Mesothelial cell of epicardium (in vitro differentiated cells): ENCODE data around the gene FHDC1. TPM values are rescaled to one million over a fixed set of nuclear protein-coding genes. Genes with fewer than 3 reads are reported as not detected.
A peak's percentile ranks its signal among the peaks of the same experiment; 100 is the strongest.

Experiments used
- DNase-seq, 2 experiments: peaks; one replicate each; pipeline ENCODE4 v3.0.0; 2021; ENCODE audit warnings: low spot score in 2 of 2; ENCODE audit not compliant: unreplicated experiment in 2 of 2
- H3K27ac Mint-ChIP-seq: 2 replicates; pipeline ENCODE4 v1.8.0; 2021; ENCODE audit warnings: mixed read lengths
- H3K27me3 Mint-ChIP-seq: 2 replicates; pipeline ENCODE4 v1.8.0; 2021; ENCODE audit warnings: low read depth, mixed read lengths
- H3K36me3 Mint-ChIP-seq: 2 replicates; pipeline ENCODE4 v1.8.0; 2021; ENCODE audit warnings: mixed read lengths
- H3K4me1 Mint-ChIP-seq: 2 replicates; pipeline ENCODE4 v1.8.0; 2021; ENCODE audit warnings: mixed read lengths
- H3K4me3 Mint-ChIP-seq: 2 replicates; pipeline ENCODE4 v1.8.0; 2021; ENCODE audit warnings: mild to moderate bottlenecking, moderate library complexity, mixed read lengths
- H3K9me3 Mint-ChIP-seq: 2 replicates; pipeline ENCODE4 v1.8.0; 2021; ENCODE audit warnings: mixed read lengths
- total RNA-seq: library from RNA; stranded (reverse); gene quantifications from 3 replicates; pipeline ENCODE4 v1.2.1, GENCODE V29; 2021
- TF ChIP-seq, protein P1 (sequence below): fragments of 200-600 bp; sonication (generic); IDR thresholded peaks from one replicate; pipeline ENCODE4 v1.5.0; 2021; ENCODE audit warnings: antibody characterized with exemption; ENCODE audit not compliant: unreplicated experiment

Gene FHDC1
- total RNA-seq, 1 donor from 2014 or later, result 4.6 TPM

DNA sequence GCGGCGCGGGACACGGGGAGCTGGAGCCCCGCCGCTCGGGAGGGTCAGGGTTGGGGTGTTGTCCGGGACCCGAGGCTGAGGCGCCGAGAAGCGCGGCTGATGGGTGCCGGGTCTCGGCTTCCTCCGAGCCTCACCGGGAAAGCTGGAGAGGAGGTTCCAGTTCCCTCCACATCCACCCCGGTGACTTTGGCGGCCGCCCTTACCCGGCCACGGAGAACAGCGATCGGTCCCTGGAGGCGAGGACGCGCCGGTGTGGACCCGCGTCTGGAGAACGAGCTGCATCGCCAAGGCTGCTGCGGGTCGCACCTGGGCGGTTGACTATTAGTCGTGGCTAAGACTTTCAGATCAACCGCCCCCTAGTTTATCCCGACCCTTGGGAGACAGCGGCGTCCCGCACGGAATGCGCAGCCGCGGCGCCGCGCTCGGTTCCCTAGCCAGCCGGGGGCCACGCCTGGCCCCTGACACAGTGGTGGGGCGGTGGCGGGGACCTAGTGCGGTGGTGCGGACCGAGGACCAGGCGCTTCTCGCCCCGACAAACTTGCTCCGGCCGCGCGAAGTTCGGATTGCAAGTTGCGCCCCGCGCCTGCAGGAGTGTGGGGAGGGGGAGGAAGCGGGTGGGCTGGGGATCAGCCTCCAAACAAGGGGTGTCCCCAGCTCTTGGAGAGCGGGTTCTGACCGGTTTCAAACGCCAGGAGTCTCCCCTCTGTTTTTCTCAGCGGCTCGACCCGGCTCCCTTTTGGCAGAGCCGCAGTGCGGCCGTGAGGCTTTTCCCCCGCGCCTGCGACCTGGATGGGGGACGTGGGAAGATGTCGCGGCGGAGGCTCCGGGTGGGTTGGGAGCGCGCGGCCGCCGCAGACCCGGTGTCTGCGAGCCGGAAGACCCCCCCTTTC lies 568 bp downstream of the FHDC1 start:
- Mint-ChIP-seq H3K9me3 (no peaks in the 10 kb centered on the region), H3K4me1 (peaks cover 15% of the 10 kb centered on the region), H3K36me3 (no peaks in the 10 kb centered on the region), H3K27ac (no peak overlapping the region), H3K27me3 (peaks cover 58% of the 10 kb centered on the region), H3K4me3 (peak overlapping the region; percentile 71)
- DNase-seq, result peak in 1 of 2 experiments; percentile 54
- TF ChIP-seq, protein P1, sequence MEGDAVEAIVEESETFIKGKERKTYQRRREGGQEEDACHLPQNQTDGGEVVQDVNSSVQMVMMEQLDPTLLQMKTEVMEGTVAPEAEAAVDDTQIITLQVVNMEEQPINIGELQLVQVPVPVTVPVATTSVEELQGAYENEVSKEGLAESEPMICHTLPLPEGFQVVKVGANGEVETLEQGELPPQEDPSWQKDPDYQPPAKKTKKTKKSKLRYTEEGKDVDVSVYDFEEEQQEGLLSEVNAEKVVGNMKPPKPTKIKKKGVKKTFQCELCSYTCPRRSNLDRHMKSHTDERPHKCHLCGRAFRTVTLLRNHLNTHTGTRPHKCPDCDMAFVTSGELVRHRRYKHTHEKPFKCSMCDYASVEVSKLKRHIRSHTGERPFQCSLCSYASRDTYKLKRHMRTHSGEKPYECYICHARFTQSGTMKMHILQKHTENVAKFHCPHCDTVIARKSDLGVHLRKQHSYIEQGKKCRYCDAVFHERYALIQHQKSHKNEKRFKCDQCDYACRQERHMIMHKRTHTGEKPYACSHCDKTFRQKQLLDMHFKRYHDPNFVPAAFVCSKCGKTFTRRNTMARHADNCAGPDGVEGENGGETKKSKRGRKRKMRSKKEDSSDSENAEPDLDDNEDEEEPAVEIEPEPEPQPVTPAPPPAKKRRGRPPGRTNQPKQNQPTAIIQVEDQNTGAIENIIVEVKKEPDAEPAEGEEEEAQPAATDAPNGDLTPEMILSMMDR, result no peak

DNA sequence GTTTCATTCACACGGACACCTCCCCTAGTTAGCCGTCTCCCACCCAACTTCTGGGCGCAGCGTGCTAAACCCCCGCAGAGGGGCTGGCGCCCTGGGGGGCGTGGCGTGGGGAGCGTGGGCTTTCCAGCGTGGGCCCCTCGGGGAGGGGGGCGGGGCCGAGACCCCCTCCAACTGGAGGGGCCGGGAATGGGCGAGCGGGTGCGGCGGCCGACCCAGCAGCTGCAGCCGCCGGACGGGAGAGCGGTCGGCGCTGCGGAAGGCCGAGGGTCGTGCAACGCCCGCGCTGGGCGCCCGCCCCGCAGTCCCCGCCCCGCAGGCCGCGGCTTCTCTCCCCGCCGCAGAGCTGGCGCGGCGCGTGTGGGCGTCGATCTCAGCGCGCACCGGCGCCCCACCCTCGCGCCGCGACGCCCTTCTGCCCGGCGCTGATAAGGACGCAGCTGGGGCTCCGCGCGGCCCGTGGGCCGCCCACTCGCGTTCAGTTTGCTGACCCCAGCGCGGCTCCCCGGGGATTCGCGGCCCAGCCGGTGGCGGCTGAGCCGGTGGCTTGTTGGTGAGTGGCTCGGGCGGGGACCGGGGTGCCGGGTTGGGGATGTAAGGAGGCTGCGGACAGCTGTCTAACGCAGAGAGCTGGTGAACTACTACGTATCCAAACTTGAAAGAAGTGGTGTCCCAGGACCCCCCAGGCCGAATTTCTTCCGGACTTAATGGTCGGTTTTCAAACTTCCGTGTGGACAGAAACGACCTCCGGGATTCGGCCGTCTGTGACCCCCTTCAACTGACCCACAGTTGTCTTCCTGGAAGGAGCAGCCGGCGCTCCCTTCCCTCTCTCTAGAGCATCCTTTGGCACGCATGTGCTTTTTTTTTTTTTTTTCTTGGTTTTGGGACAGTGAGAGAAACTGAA lies 1.5 kb downstream of the FHDC1 start:
- no peaks in the 10 kb centered on the region for H3K9me3 Mint-ChIP-seq
- peak in 1 of 2 experiments; percentile 55 for DNase-seq
- TF ChIP-seq, protein P1, result no peak
- H3K27ac Mint-ChIP-seq, result no peak overlapping the region
- H3K4me1 Mint-ChIP-seq, result peaks cover 15% of the 10 kb centered on the region
- H3K4me3 Mint-ChIP-seq, result peak overlapping the region; percentile 71
- peaks cover 61% of the 10 kb centered on the region for H3K27me3 Mint-ChIP-seq
- no peaks in the 10 kb centered on the region for H3K36me3 Mint-ChIP-seq

DNA sequence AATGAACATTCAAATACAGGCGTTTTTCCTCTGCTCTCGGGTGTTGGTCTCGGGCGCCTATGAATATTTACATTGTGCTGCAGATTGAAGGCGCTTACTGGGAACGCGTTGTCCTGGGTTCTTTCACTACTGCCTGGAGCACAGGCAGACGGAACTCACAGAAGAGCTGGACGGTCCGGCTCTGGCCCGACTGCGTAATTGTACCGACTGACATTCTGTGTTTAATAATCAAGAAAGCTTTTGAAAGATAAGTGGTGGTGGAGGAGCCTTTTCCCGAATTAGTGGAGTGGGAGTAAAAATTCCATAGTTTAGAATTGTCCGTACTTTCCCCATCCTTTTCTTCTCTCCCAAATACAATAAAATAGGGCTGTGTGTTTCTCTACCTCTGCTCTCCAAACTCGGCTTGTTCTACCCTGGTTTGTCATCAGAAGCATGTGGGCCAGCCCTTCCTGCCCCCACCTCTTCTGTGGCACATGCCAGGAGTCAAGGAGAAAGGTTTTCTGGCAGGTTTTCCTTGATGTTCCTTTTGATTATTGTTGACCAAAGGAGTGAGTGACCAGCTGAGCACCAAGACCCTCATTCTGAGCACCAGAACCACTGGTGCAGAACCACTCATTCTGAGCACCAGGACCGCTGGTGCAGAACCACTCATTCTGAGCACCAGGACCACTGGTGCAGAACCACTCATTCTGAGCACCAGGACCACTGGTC lies 2.3 kb downstream of the FHDC1 start:
- DNase-seq, result no peak
- TF ChIP-seq, protein P1, result no peak
- H3K9me3 Mint-ChIP-seq, result no peaks in the 10 kb centered on the region
- no peak overlapping the region for H3K27ac Mint-ChIP-seq
- peaks cover 57% of the 10 kb centered on the region for H3K27me3 Mint-ChIP-seq
- H3K36me3 Mint-ChIP-seq, result no peaks in the 10 kb centered on the region
- peak overlapping the region; percentile 66 for H3K4me3 Mint-ChIP-seq
- H3K4me1 Mint-ChIP-seq, result peaks cover 17% of the 10 kb centered on the region

DNA sequence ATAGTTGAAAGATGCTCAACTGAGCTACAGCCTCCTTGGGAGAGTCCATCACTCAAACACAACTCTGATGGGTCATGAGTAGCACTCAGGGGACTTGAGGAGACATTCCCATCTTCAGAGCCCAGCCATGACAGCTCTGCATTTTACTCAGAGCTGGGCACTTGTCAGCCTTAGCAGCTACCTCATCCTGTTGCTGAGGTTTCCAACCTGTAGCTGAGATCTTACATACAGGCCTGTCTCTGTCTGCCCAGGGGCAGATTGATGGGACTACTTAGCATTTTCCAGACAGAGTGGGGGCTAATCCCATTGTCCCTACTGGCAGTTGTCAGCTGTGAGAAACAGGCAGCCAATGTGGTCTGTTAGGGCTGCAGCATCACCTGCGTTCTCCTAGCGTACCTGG lies 3.5 kb downstream of the FHDC1 start:
- Mint-ChIP-seq H3K4me3 (no peak overlapping the region), H3K36me3 (no peaks in the 10 kb centered on the region), H3K9me3 (no peaks in the 10 kb centered on the region), H3K27ac (no peak overlapping the region), H3K4me1 (peaks cover 26% of the 10 kb centered on the region), H3K27me3 (peaks cover 46% of the 10 kb centered on the region)
- TF ChIP-seq, protein P1, result no peak
- DNase-seq, result no peak

DNA sequence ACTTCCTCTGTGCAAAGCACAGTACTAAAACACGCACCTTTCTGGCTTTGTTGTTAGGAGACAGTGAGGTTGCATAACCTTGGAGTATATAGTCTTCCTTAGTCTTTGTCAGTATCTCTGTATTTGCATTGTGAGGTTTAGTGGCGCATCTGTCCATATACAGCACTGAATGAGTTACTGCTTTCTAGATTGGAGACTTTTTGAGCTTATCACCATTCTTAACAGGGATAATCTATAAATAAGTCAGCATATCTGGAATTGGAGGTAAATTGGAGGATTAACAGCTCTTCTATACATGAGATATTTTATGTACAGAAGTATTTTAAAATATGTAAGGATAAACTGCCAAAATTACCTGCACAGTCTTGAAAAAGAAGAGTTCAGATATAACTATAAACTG lies 4.3 kb downstream of the FHDC1 start:
- DNase-seq, result no peak
- no peaks in the 10 kb centered on the region for H3K36me3 Mint-ChIP-seq
- no peak overlapping the region for H3K27ac Mint-ChIP-seq
- H3K9me3 Mint-ChIP-seq, result no peaks in the 10 kb centered on the region
- H3K4me3 Mint-ChIP-seq, result no peak overlapping the region
- TF ChIP-seq, protein P1, result no peak
- H3K27me3 Mint-ChIP-seq, result peaks cover 37% of the 10 kb centered on the region
- peaks cover 21% of the 10 kb centered on the region for H3K4me1 Mint-ChIP-seq
